ENCODE data around the gene BMAL2.

Gene BMAL2

DNA sequence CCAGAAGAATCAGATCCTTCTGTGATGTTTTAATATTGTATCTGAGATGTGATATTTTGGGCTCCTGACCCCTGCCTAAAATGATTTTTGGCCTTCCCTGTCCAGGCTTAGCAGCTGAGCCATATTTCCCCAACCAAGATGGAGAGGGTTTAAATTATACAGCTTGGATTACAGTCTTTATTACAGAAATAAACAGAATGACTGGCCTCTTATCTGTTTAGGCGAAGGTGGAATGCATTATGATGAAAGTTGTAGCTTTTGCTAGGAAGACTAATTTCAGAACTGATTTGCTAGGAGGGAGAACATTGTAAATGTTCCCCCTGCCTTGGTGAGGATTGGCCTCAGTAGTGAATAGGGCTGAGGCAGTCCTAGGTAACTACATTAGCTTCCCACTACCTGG is 23.3 kb downstream of the BMAL2 start:
- DNase-seq (ENCODE audit: low spot score) = no peak

DNA sequence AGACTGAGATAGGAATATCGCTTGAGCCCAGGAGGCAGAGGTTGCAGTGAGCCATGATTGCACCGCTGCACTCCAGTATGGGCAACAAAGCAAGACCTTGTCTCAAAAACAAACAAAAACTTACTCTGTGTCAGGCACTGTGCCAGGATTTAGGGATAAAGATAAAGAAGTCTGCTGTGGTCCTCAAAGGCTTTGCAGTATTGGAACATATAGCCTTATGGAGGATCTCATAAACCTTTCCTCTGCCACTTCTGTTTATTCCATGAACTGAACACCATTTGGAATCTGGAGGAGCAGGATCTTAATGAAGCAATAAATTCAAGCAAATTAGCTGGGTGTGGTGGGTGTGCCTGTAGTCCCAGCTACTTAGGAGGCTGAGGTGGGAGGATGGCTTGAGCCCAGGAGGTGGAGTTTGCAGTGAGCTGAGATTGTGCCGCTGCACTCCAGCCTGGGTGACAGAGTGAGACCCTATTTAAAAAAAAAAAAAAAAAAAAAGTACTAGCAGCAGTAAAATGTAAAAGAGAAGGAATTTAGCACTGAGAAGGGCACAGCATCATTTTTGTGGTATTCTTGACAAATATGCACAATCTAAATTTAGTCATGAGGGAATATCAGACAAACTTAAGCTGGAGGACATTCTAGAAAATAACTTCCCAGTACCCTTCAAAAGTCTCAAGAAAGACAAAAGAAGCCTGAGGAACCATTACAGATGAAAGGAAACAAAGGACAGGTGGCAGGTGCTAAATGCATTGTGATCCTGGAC is 27.1 kb downstream of the BMAL2 start:
- DNase-seq (ENCODE audit: low spot score) = no peak

- DNase-seq (ENCODE audit: low spot score) = no peak
Measured at GRCh38 chr12:27361372-27361771, 28.7 kb downstream of the BMAL2 start.

DNA sequence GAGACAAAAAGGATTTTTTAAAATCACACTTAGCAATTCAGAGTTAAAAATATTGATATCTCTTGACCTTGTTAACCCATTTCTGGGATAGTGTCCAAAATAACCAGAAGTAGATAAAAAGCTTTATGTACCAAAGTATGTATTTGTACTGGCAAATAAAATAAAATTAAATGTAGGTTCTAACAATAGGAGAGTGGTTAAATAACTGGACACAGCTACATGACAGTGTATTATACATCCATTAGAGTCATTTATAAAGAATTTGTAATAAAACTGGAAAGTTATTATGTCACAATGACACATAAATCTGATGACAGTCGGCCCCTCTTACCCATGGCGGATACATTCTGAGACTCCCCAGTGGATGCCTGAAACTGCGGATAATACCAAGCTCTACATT is 34.0 kb downstream of the BMAL2 start:
- no peak for DNase-seq (ENCODE audit: low spot score)

GRCh38 chr12:27367078-27367477 is 34.4 kb downstream of the BMAL2 start:
- DNase-seq (ENCODE audit: low spot score) = no peak

- no peak for DNase-seq (ENCODE audit: low spot score)
Measured at GRCh38 chr12:27382171-27382795, 49.6 kb downstream of the BMAL2 start.

All from CD4-positive, alpha-beta T cell treated with Interleukin-2 at 100 ng/mL for 4 hours (primary cell).